ENCODE data around the gene ERMARD. TPM values are rescaled to one million over a fixed set of nuclear protein-coding genes. Genes with fewer than 3 reads are reported as not detected.
"Not testable (repeated sequence)": the region's sequence is repeated elsewhere in the genome, so short reads cannot be mapped to it uniquely, and the experiment has no call there.

ERMARD gene
- total RNA-seq, 4 donors from 2014 or later: 14.3 to 31.9 (median 16.8) TPM

DNA sequence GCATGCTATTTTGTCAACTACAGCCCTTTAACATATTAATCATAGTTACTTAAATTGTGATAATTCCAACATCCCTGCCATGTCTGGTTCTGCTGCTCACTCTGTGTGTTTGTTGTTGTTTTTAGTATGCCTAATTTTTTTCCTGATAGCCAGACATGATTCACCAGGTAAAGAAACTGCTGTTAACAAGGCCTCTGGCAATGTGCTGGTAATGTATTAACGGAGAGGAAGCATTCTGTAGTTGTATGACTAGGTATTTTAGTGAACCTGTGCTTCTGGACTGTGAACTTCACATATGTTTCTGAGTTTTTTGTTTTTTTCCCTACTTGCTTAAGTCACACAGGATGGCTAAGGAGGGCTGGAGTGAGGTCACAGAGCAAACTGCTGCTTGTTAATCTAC is 4.9 kb upstream of the ERMARD start:
- H3K4me1 ChIP-seq: peaks cover 4 to 14% (median 5%) of the 10 kb centered on the region in 3 donors
- no peaks in the 10 kb centered on the region for H3K9me3 ChIP-seq
- no peak for TF ChIP-seq EP300 (IDR thresholded peaks at IDR 0.05)
- TF ChIP-seq POLR2A (IDR thresholded peaks at IDR 0.05): no peak
- TF ChIP-seq, protein P1, sequence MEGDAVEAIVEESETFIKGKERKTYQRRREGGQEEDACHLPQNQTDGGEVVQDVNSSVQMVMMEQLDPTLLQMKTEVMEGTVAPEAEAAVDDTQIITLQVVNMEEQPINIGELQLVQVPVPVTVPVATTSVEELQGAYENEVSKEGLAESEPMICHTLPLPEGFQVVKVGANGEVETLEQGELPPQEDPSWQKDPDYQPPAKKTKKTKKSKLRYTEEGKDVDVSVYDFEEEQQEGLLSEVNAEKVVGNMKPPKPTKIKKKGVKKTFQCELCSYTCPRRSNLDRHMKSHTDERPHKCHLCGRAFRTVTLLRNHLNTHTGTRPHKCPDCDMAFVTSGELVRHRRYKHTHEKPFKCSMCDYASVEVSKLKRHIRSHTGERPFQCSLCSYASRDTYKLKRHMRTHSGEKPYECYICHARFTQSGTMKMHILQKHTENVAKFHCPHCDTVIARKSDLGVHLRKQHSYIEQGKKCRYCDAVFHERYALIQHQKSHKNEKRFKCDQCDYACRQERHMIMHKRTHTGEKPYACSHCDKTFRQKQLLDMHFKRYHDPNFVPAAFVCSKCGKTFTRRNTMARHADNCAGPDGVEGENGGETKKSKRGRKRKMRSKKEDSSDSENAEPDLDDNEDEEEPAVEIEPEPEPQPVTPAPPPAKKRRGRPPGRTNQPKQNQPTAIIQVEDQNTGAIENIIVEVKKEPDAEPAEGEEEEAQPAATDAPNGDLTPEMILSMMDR (IDR thresholded peaks at IDR 0.05): no peak
- TF ChIP-seq POLR2AphosphoS5 (IDR thresholded peaks at IDR 0.05): no peak
- H3K27me3 ChIP-seq: no peaks in the 10 kb centered on the region
- H3K4me3 ChIP-seq: no peak overlapping the region
- WGBS, 2 donors (ENCODE audit: low coverage in 1 of 2): 93 to 100% methylated on average over 1 of the region's 1 CpG
- no peaks in the 10 kb centered on the region for H3K36me3 ChIP-seq
- no peak for ATAC-seq
- H3K27ac ChIP-seq: no peak overlapping the region

DNA sequence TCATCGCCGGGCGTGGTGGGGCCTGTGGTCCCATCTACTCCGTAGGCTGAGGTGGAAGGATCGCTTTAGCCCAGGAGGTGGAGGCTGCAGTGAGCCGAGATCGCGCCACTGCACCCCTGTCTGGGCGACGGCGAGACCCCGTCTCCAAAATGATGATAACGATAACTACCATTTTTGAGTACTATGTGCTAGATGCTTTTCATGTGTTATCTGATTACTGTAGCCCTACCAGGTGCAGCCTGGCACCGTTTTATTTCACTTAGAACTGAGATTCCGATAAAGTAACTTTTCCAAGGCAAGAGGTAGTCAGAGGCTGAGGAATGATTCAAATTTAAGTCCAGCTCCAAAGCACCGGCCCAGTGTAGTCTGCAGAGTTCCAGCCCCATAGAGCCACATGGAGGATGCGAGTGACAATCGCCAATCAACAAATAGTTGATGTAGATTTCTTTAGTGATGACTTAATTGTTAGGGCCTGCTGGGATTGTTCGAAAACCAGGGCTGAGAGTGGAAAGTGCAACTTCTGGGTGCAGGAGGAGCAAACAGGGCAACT is 727 bp downstream of the ERMARD start:
- H3K4me3 ChIP-seq: peak overlapping the region; percentile 67 to 76
- H3K27ac ChIP-seq: peak overlapping the region; percentile 90 to 98 (median 96)
- peaks cover 7 to 28% (median 9%) of the 10 kb centered on the region in 3 donors for H3K4me1 ChIP-seq
- TF ChIP-seq POLR2A (IDR thresholded peaks at IDR 0.05): no peak
- no peak for TF ChIP-seq EP300 (IDR thresholded peaks at IDR 0.05)
- TF ChIP-seq, protein P1 (IDR thresholded peaks at IDR 0.05): no peak
- TF ChIP-seq POLR2AphosphoS5 (IDR thresholded peaks at IDR 0.05): no peak
- ATAC-seq: no peak
- WGBS, 2 donors (ENCODE audit: low coverage in 1 of 2): 11 to 25% methylated on average over 6 to 8 of the region's 19 CpGs
- H3K9me3 ChIP-seq: no peaks in the 10 kb centered on the region
- no peaks in the 10 kb centered on the region for H3K27me3 ChIP-seq
- H3K36me3 ChIP-seq: peaks cover 0 to 8% of the 10 kb centered on the region in 2 donors

DNA sequence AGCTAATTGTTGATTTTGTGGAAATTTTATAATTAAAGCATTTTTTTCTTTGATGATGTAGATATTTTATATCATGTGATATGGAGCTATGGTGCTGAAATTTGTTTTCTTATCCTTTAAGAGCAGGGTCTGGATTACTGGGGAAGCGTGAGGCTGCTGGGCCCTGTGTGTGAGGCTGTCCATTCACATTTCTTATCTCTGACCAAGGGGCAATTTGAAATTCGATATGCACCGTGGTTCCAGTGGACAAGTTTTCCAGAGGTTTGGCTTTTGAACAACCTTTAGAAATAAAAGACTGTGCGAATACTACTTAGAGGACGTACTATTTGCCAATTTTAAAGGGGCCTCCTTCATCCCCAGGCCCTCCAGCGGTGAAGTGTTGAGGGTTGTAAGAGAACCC is 3.7 kb downstream of the ERMARD start:
- H3K9me3 ChIP-seq: no peaks in the 10 kb centered on the region
- H3K27me3 ChIP-seq: no peaks in the 10 kb centered on the region
- no peak for ATAC-seq
- no peak overlapping the region for H3K4me3 ChIP-seq
- H3K27ac ChIP-seq: no peak overlapping the region
- no peak for TF ChIP-seq EP300 (IDR thresholded peaks at IDR 0.05)
- no peak for TF ChIP-seq POLR2A (IDR thresholded peaks at IDR 0.05)
- TF ChIP-seq, protein P1 (IDR thresholded peaks at IDR 0.05): no peak
- no peak for TF ChIP-seq POLR2AphosphoS5 (IDR thresholded peaks at IDR 0.05)
- H3K4me1 ChIP-seq: peaks cover 6 to 23% (median 9%) of the 10 kb centered on the region in 3 donors
- H3K36me3 ChIP-seq: peaks cover 0 to 38% of the 10 kb centered on the region in 2 donors
- 83 to 86% methylated on average over 5 to 6 of the region's 6 CpGs for WGBS, 2 donors (ENCODE audit: low coverage in 1 of 2)

DNA sequence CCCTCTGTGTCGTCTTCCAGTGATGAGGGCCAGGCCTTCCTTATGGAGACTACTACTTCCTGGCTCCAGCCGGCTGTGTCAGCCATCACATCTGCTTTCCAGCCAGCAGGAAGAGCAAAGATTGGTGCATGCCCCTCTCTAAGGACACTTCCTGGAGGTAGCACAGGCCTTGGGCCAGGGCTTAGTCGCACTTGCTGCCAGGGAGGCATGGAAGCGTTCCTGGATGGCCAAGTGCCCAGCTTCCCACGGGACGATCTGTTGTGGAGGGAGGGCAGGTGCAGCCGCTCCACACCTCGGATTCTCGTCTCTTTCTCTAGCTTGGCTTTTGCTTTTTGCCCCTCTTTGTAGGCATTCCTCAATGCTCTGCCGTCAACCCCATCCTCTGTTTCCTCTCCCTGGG is 11.9 kb downstream of the ERMARD start:
- WGBS, 2 donors (ENCODE audit: low coverage in 1 of 2): 60 to 80% methylated on average over 1 to 4 of the region's 10 CpGs

DNA sequence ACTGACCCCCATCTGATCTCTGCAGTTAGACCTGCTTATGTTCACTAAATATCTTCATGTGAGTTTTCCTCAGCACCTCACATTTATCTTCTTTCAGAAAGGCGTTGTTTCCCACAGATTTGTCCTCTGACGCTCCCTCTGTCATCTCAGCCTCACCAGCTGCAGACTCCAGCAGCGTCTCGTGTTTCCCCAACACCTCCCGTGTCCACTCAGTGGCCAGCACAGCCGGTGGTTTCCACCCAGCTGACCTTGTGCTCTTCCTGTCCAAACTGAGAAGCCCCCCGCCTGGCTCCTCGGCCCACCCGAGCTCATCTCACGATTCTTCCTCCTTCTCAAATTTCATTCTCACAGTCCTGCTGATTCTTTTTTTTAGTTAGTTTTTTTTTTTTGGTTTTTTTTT is 12.5 kb downstream of the ERMARD start:
- 68 to 76% methylated on average over 6 to 10 of the region's 10 CpGs for WGBS, 2 donors (ENCODE audit: low coverage in 1 of 2)
- H3K36me3 ChIP-seq: peaks cover 0 to 99% of the 10 kb centered on the region in 2 donors
- H3K27me3 ChIP-seq: no peaks in the 10 kb centered on the region
- no peak overlapping the region for H3K27ac ChIP-seq
- H3K4me3 ChIP-seq: no peak overlapping the region
- H3K4me1 ChIP-seq: no peaks in the 10 kb centered on the region
- ATAC-seq: no peak
- H3K9me3 ChIP-seq: no peaks in the 10 kb centered on the region
- TF ChIP-seq POLR2A (IDR thresholded peaks at IDR 0.05) (no peak), EP300 (IDR thresholded peaks at IDR 0.05) (no peak), POLR2AphosphoS5 (IDR thresholded peaks at IDR 0.05) (no peak)
- TF ChIP-seq, protein P1 (IDR thresholded peaks at IDR 0.05): no peak

More for the DNA sequence above, 11.9 kb downstream of the ERMARD start:
- peaks cover 0 to 99% of the 10 kb centered on the region in 2 donors for H3K36me3 ChIP-seq
- no peak overlapping the region for H3K4me3 ChIP-seq
- no peak overlapping the region for H3K27ac ChIP-seq
- H3K9me3 ChIP-seq: no peaks in the 10 kb centered on the region
- TF ChIP-seq EP300 (IDR thresholded peaks at IDR 0.05): no peak
- ATAC-seq: no peak
- no peaks in the 10 kb centered on the region for H3K4me1 ChIP-seq
- no peaks in the 10 kb centered on the region for H3K27me3 ChIP-seq

DNA sequence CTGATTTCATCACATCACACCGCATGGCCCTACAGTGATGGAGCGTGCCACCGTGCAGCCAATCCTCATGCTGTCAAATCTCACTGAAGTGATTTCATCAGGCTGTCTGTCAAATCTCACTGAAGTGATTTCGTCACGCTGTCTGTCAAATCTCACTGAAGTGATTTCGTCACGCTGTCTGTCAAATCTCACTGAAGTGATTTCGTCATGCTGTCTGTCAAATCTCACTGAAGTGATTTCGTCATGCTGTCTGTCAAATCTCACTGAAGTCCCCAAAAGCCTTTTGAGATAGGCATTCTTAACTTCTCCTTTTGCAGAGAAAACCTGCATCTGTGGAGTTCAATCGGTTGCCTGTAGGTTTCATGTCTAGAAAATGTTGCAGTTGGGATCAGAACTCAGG is 14.4 kb downstream of the ERMARD start:
- not testable (repeated sequence) for H3K9me3 ChIP-seq, H3K4me1 ChIP-seq, H3K4me3 ChIP-seq, ATAC-seq, H3K27me3 ChIP-seq
- Histone ChIP-seq H3K27ac (peak overlapping the region in 1 of 4 donors; percentile 3), H3K36me3 (peaks cover 0 to 99% of the 10 kb centered on the region in 2 donors)
- 76 to 83% methylated on average over 4 to 5 of the region's 10 CpGs for WGBS, 2 donors (ENCODE audit: low coverage in 1 of 2)

All from gastroesophageal sphincter (tissue), 4 donors.